ENCODE results near the gene DRD1.

DNA sequence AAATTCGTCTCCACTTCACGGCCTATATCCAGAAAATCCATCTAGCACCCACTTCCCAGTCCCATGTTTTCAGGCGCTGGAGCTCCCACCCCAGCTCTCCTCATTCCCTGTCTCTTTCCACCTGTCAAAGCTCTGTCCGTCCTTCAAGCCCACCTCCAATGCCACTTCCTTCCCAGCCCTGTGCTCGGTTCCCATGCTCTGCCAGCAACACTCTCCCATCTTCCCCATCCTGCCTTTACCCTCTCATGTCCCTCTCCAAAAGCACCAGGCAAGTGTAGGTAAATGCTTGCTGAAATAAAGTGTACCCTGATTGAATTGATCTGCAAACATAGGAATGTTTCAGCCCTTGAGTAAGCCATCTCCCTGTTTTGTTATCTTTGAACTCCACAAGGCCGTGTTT lies 9.2 kb downstream of the DRD1 start:
- TF ChIP-seq, protein P1, sequence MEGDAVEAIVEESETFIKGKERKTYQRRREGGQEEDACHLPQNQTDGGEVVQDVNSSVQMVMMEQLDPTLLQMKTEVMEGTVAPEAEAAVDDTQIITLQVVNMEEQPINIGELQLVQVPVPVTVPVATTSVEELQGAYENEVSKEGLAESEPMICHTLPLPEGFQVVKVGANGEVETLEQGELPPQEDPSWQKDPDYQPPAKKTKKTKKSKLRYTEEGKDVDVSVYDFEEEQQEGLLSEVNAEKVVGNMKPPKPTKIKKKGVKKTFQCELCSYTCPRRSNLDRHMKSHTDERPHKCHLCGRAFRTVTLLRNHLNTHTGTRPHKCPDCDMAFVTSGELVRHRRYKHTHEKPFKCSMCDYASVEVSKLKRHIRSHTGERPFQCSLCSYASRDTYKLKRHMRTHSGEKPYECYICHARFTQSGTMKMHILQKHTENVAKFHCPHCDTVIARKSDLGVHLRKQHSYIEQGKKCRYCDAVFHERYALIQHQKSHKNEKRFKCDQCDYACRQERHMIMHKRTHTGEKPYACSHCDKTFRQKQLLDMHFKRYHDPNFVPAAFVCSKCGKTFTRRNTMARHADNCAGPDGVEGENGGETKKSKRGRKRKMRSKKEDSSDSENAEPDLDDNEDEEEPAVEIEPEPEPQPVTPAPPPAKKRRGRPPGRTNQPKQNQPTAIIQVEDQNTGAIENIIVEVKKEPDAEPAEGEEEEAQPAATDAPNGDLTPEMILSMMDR (IDR thresholded peaks at IDR 0.05) = no peak
- TF ChIP-seq POLR2A (IDR thresholded peaks at IDR 0.05) = no peak

Data from Peyer's patch (tissue), 4 donors.